HepG2 (cell line): ENCODE data around the gene SRPRA. TPM values are rescaled to one million over a fixed set of nuclear protein-coding genes. Genes with fewer than 3 reads are reported as not detected.

Experiments
- AGO1 ChIP-seq: fragments of 200-400 bp; formaldehyde crosslinking; IDR thresholded peaks from 2 replicates; pipeline ENCODE4 v1.6.1; 2017; ENCODE audit warnings: mild to moderate bottlenecking, low read depth, low read length, moderate library complexity; ENCODE audit not compliant: poor library complexity, severe bottlenecking
- AHR ChIP-seq: IDR thresholded peaks from 2 replicates; pipeline ENCODE4 v1.6.1; 2018; ENCODE audit warnings: missing genetic modification reagents, missing compliant biosample characterization
- CEBPB ChIP-seq: IDR thresholded peaks from 2 replicates; pipeline ENCODE4 v1.6.1; 2011; ENCODE audit warnings: low read depth, low read length, improper control_type of control experiment, borderline replicate concordance
- GATA4 ChIP-seq: sonication (generic); IDR thresholded peaks from 2 replicates; pipeline ENCODE4 v1.6.1; 2016; ENCODE audit warnings: antibody characterized with exemption, low read depth, borderline replicate concordance
- HDAC1 ChIP-seq: sonication (generic); formaldehyde crosslinking; IDR thresholded peaks from 2 replicates; pipeline ENCODE4 v1.5.1; 2020; ENCODE audit warnings: mild to moderate bottlenecking, missing genetic modification reagents
- IKZF4 ChIP-seq: sonication (generic); formaldehyde crosslinking; IDR thresholded peaks from 2 replicates; pipeline ENCODE4 v1.5.1; 2020; ENCODE audit warnings: borderline replicate concordance, mild to moderate bottlenecking, low read depth, missing genetic modification reagents; ENCODE audit errors: not compliant biosample characterization
- JUNB ChIP-seq: sonication (generic); formaldehyde crosslinking; IDR thresholded peaks from 2 replicates; pipeline ENCODE4 v1.8.0; 2022; ENCODE audit warnings: missing genetic modification reagents, mild to moderate bottlenecking, borderline replicate concordance
- MED13 ChIP-seq: sonication (generic); formaldehyde crosslinking; IDR thresholded peaks from 2 replicates; pipeline ENCODE4 v1.5.0; 2020; ENCODE audit warnings: missing genetic modification reagents
- MXD4 ChIP-seq: IDR thresholded peaks from 2 replicates; pipeline ENCODE4 v1.6.1; 2016; ENCODE audit warnings: mild to moderate bottlenecking, missing biosample characterization, missing genetic modification reagents
- NFE2 ChIP-seq: sonication (generic); formaldehyde crosslinking; IDR thresholded peaks from 2 replicates; pipeline ENCODE4 v1.4.0; 2020; ENCODE audit warnings: missing genetic modification reagents
- PTBP1 ChIP-seq: fragments of 200-400 bp; formaldehyde crosslinking; IDR thresholded peaks from 2 replicates; pipeline ENCODE4 v1.6.1; 2018; ENCODE audit warnings: low read length, low read depth; ENCODE audit not compliant: poor library complexity, severe bottlenecking
- SP2 ChIP-seq: sonication (generic); formaldehyde crosslinking; IDR thresholded peaks from 2 replicates; pipeline ENCODE4 v1.5.1; 2020; ENCODE audit warnings: mild to moderate bottlenecking, missing genetic modification reagents
- ZNF234 ChIP-seq: sonication (generic); formaldehyde crosslinking; conservative IDR thresholded peaks from 2 replicates; pipeline ENCODE4 v1.5.1; 2020; ENCODE audit warnings: mild to moderate bottlenecking, missing genetic modification reagents
- ZNF331 ChIP-seq: sonication (generic); formaldehyde crosslinking; IDR thresholded peaks from 2 replicates; pipeline ENCODE4 v1.4.0; 2020; ENCODE audit warnings: missing genetic modification reagents
- ZNF382 ChIP-seq: sonication (generic); formaldehyde crosslinking; IDR thresholded peaks from 2 replicates; pipeline ENCODE4 v1.5.0; 2020; ENCODE audit warnings: missing genetic modification reagents, mild to moderate bottlenecking, borderline replicate concordance
- ZNF552 ChIP-seq: sonication (generic); formaldehyde crosslinking; IDR thresholded peaks from 2 replicates; pipeline ENCODE4 v1.9.0; 2022; ENCODE audit warnings: missing genetic modification reagents, mild to moderate bottlenecking, borderline replicate concordance
- ZNF747 ChIP-seq: sonication (generic); formaldehyde crosslinking; IDR thresholded peaks from 2 replicates; pipeline ENCODE4 v1.8.1; 2023; ENCODE audit warnings: missing genetic modification reagents, mild to moderate bottlenecking, borderline replicate concordance
- polyA plus RNA-seq, 8 experiments: library from polyadenylated mRNA; depleted of rRNA in 3 of 8; stranded (reverse) in 7 of 8; unstranded in 1 of 8; fragments of >200 nt; fragmentation: Illumina TruSeq in 4 of 8; extraction: Trizol in 4 of 8; gene quantifications; 2 replicates each; pipeline versions ENCODE4 v1.2.1 to v1.2.3, GENCODE V29; 2011 to 2016; ENCODE audit warnings: low read depth in 4 of 8, missing spikeins in 1 of 8, mixed read lengths in 1 of 8; ENCODE audit not compliant: insufficient read depth in 1 of 8
- total RNA-seq, 5 experiments: library from RNA; depleted of rRNA; stranded (reverse); fragments of >200 nt; fragmentation: Illumina TruSeq; extraction: Trizol; gene quantifications; 2 replicates each; pipeline ENCODE4 v1.2.3, GENCODE V29; 2016; ENCODE audit warnings: low read depth in 1 of 5
- TF ChIP-seq, protein P1 (sequence below): sonication (generic); formaldehyde crosslinking; IDR thresholded peaks from 2 replicates; pipeline ENCODE4 v1.4.0; 2020; ENCODE audit warnings: missing genetic modification reagents
- TF ChIP-seq, protein P2 (sequence below): sonication (generic); formaldehyde crosslinking; IDR thresholded peaks from 2 replicates; pipeline ENCODE4 v1.9.0; 2021; ENCODE audit warnings: mild to moderate bottlenecking, missing genetic modification reagents

Gene SRPRA
- total and polyA plus RNA-seq, 2 of the 13 experiments (the other 11 are each of a cell fraction or from before 2014, with no cell fraction given): 27.7 to 64.6 TPM

DNA sequence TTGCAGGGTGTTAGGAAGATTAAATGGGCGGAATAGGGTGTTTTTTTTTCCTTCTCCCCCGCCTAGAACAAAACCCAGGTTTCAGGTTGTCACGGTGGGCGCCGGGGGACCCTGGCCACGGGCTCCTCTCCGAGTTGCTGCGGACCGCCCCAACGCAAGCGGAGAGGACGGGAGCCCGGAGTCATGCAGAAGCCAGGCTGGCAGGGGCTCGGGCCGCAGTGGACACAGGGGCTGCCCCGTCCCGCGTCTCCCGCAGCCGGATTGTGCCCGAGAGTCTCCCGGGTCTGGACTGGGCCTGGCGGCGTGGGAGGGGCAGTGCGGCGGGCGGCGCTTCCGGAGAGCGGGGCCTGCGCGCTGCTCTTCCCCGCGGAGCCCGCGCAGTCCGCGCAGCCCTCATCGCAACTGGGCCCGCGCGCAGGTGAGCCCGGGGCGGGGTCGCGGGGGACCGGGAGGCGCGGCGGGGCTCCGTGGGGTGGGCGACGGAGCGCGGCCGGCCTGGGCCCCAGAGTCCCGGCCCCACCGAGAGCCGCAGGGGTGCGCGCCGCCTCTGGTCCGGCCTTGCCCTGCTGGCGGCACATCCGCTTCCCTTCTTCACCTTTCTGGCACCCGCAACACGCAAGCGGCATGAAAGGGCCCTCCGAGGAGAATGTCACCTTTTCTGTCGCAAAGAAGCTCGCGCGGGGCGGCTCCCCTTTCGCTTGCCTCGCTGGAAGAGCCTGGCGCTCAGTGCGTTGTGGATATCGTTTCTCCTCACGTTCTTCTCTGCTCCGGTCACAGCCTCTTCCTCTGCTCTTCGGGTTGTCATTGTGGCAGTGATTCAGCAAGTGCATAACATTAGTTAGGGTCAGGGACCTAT, 14.3 kb upstream of the SRPRA start, which contains the start of gene TIRAP (continued):
- TF ChIP-seq NFE2 (CRISPR knock-in tag) (no peak), MED13 (CRISPR knock-in tag) (peak; percentile 74; the same call in 1 of the 2 replicates), HDAC1 (CRISPR knock-in tag) (0 out of 2 replicates have a peak, but pooled peaks have one; percentile 19), ZNF331 (peak; percentile 56; the same call in 1 of the 2 replicates), ZNF747 (CRISPR knock-in tag) (no peak), JUNB (CRISPR knock-in tag) (no peak), ZNF552 (CRISPR knock-in tag) (0 out of 2 replicates have a peak, but pooled peaks have one; percentile 49), GATA4 (no peak; the same call in 1 of the 2 replicates), CEBPB (no peak), ZNF382 (CRISPR knock-in tag) (no peak), AGO1 (peak; percentile 70), PTBP1 (no peak), MXD4 (CRISPR knock-in tag) (peak; percentile 30; the same call in 1 of the 2 replicates), SP2 (CRISPR knock-in tag) (no peak), AHR (no peak), IKZF4 (no peak), ZNF234 (CRISPR knock-in tag) (no peak)
- TF ChIP-seq, protein P1, sequence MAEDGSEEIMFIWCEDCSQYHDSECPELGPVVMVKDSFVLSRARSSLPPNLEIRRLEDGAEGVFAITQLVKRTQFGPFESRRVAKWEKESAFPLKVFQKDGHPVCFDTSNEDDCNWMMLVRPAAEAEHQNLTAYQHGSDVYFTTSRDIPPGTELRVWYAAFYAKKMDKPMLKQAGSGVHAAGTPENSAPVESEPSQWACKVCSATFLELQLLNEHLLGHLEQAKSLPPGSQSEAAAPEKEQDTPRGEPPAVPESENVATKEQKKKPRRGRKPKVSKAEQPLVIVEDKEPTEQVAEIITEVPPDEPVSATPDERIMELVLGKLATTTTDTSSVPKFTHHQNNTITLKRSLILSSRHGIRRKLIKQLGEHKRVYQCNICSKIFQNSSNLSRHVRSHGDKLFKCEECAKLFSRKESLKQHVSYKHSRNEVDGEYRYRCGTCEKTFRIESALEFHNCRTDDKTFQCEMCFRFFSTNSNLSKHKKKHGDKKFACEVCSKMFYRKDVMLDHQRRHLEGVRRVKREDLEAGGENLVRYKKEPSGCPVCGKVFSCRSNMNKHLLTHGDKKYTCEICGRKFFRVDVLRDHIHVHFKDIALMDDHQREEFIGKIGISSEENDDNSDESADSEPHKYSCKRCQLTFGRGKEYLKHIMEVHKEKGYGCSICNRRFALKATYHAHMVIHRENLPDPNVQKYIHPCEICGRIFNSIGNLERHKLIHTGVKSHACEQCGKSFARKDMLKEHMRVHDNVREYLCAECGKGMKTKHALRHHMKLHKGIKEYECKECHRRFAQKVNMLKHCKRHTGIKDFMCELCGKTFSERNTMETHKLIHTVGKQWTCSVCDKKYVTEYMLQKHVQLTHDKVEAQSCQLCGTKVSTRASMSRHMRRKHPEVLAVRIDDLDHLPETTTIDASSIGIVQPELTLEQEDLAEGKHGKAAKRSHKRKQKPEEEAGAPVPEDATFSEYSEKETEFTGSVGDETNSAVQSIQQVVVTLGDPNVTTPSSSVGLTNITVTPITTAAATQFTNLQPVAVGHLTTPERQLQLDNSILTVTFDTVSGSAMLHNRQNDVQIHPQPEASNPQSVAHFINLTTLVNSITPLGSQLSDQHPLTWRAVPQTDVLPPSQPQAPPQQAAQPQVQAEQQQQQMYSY: peak; percentile 57; the same call in 1 of the 2 replicates
- TF ChIP-seq, protein P2, sequence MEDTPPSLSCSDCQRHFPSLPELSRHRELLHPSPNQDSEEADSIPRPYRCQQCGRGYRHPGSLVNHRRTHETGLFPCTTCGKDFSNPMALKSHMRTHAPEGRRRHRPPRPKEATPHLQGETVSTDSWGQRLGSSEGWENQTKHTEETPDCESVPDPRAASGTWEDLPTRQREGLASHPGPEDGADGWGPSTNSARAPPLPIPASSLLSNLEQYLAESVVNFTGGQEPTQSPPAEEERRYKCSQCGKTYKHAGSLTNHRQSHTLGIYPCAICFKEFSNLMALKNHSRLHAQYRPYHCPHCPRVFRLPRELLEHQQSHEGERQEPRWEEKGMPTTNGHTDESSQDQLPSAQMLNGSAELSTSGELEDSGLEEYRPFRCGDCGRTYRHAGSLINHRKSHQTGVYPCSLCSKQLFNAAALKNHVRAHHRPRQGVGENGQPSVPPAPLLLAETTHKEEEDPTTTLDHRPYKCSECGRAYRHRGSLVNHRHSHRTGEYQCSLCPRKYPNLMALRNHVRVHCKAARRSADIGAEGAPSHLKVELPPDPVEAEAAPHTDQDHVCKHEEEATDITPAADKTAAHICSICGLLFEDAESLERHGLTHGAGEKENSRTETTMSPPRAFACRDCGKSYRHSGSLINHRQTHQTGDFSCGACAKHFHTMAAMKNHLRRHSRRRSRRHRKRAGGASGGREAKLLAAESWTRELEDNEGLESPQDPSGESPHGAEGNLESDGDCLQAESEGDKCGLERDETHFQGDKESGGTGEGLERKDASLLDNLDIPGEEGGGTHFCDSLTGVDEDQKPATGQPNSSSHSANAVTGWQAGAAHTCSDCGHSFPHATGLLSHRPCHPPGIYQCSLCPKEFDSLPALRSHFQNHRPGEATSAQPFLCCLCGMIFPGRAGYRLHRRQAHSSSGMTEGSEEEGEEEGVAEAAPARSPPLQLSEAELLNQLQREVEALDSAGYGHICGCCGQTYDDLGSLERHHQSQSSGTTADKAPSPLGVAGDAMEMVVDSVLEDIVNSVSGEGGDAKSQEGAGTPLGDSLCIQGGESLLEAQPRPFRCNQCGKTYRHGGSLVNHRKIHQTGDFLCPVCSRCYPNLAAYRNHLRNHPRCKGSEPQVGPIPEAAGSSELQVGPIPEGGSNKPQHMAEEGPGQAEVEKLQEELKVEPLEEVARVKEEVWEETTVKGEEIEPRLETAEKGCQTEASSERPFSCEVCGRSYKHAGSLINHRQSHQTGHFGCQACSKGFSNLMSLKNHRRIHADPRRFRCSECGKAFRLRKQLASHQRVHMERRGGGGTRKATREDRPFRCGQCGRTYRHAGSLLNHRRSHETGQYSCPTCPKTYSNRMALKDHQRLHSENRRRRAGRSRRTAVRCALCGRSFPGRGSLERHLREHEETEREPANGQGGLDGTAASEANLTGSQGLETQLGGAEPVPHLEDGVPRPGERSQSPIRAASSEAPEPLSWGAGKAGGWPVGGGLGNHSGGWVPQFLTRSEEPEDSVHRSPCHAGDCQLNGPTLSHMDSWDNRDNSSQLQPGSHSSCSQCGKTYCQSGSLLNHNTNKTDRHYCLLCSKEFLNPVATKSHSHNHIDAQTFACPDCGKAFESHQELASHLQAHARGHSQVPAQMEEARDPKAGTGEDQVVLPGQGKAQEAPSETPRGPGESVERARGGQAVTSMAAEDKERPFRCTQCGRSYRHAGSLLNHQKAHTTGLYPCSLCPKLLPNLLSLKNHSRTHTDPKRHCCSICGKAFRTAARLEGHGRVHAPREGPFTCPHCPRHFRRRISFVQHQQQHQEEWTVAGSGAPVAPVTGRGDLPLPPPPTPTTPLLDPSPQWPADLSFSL (CRISPR knock-in tag): 0 out of 2 replicates have a peak, but pooled peaks have one; percentile 43
